Erythroblast (primary cell): Measurements from ENCODE around the gene OTUD5.

ENCODE experiments used
- GATA1 ChIP-seq: IDR thresholded peaks from 2 replicates; pipeline ENCODE4 v1.6.1; 2011; ENCODE audit warnings: low read depth, mild to moderate bottlenecking, control low read depth, low read length, moderate library complexity
- POLR2A ChIP-seq: IDR thresholded peaks from 2 replicates; pipeline ENCODE4 v1.6.1; 2011; ENCODE audit warnings: mild to moderate bottlenecking, low read length

DNA sequence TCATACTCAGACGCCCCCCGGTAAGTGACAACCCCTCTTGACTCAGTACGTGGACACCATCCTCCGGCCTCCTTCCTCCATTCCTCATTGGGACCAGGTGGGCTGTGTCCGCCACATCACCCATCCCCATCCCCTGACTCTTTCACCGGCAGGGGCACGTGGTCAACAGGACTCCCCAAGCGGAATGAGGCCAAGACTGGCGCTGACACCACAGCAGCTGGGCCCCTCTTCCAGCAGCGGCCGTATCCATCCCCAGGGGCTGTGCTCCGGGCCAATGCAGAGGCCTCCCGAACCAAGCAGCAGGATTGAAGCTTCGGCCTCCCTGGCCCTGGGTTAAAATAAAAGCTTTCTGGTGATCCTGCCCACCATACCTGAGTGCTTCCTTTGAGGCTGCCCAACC is 54.6 kb downstream of the OTUD5 start:
- TF ChIP-seq POLR2A (no peak), GATA1 (no peak)
